Thyroid gland (tissue), 4 donors: ENCODE data around the gene TCP11.

Experiments
- POLR2A ChIP-seq, 2 donors: fragments of 450-650 bp; IDR thresholded peaks; one replicate each; pipeline ENCODE4 v1.6.1; 2017; ENCODE audit warnings: antibody characterized with exemption in 2 of 2, mild to moderate bottlenecking in 2 of 2, moderate library complexity in 1 of 2
- TF ChIP-seq, protein P1 (sequence below), 6 experiments: fragments of 200-600 bp in 3 of 6; fragments of 450-650 bp in 3 of 6; sonication (generic) in 3 of 6; IDR thresholded peaks; one replicate each; pipeline ENCODE4 v1.5.1; 2016 to 2019; ENCODE audit warnings: antibody characterized with exemption in 6 of 6, mild to moderate bottlenecking in 2 of 6, inconsistent platforms in 1 of 6, moderate library complexity in 1 of 6

GRCh38 chr6:35168461-35168861 lies 27.3 kb upstream of the TCP11 start:
- TF ChIP-seq, protein P1, sequence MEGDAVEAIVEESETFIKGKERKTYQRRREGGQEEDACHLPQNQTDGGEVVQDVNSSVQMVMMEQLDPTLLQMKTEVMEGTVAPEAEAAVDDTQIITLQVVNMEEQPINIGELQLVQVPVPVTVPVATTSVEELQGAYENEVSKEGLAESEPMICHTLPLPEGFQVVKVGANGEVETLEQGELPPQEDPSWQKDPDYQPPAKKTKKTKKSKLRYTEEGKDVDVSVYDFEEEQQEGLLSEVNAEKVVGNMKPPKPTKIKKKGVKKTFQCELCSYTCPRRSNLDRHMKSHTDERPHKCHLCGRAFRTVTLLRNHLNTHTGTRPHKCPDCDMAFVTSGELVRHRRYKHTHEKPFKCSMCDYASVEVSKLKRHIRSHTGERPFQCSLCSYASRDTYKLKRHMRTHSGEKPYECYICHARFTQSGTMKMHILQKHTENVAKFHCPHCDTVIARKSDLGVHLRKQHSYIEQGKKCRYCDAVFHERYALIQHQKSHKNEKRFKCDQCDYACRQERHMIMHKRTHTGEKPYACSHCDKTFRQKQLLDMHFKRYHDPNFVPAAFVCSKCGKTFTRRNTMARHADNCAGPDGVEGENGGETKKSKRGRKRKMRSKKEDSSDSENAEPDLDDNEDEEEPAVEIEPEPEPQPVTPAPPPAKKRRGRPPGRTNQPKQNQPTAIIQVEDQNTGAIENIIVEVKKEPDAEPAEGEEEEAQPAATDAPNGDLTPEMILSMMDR (IDR thresholded peaks at IDR 0.05), result no peak
- no peak for TF ChIP-seq POLR2A (IDR thresholded peaks at IDR 0.05)
